GM19372 (cell line): ENCODE data around the gene UVRAG.
A peak's percentile ranks its signal among the peaks of the same experiment; 100 is the strongest.

ENCODE experiments used
- ATAC-seq: cut with Tn5 transposase; IDR thresholded peaks from one replicate; pipeline ENCODE4 v1.9.1; 2021; ENCODE audit warnings: mild to moderate bottlenecking, low read depth, moderate library complexity; ENCODE audit not compliant: unreplicated experiment

The UVRAG gene

DNA sequence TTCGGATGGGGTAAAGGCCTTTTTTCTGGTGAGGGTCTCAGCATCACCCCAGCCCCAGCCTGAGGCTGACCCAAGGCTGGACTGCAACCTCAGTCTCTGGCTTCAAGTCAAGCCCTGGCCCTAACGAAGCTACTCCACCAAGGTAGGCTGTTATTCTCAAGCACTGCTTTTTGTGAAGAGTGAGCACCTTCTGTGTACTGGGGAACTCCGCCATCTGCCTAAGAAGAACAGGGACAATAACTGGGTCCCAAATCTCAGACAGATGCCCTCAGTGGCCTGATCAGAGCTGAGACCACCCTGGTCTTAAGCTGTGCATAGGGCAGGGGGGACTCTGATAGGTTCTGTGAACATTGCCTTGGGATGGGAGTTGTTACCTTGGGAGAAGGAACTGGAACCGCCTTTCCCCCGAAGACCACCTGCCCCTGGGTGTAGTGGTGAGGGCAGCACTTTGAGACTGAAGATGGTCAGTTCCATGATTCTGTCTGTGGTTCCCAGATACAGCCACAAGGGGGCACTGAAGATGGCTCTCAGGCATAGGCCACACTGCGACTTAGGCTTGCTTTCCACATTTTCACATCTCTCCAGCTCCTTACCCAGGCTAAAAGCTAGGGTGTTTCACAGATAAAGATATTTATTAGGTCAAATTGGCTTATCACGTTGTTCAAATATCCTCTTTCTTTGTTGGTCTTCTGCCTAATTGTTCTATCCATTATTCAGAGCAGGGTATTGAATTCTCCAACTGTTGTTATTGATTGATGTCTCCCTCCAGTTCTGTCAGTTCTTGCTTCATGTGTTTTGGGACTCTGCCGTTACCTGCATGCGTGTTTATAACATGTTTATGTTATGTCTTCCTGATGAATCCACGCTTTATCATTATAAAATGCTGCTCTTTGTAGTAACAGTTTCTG, 11.8 kb upstream of the UVRAG start:
- ATAC-seq: peak; percentile 61

DNA sequence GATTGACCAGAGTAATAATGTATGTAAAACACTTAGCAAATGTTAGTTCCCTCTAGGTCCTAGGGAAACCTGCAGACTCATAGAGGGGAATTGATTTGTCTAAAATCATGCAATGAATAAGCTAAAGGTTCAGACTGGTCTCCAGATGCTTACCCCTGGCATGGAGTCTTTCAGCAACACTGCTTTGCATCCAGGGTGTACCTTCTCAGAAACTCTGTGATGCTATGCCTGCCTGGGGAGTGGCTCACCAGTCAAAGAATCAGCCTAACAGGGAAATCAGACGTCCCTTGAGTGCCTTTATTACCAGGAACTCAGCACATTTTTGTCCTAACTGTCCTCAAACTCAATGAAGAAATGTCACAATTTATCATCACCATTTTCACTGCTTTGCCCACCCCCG, 5.9 kb upstream of the UVRAG start:
- ATAC-seq: no peak

DNA sequence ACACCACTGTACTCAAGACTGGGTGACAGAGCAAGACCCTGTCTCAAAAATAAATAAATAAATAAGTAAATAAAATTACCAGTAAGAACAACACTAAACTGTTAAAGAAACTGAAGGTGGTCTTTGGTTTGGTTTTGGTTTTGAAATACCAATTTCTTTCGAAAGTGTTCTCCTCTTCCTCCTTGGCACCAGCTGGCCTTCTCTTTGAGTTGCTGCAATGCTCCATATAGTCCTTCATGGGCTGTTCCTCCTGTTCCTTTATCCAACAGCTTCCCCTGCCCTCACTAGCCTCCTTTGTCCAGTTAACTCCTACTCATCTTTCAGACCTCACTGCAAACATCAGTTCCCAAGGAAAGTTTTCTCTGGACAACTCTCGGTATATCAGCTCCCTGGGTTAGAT, 5.0 kb upstream of the UVRAG start:
- no peak for ATAC-seq

DNA sequence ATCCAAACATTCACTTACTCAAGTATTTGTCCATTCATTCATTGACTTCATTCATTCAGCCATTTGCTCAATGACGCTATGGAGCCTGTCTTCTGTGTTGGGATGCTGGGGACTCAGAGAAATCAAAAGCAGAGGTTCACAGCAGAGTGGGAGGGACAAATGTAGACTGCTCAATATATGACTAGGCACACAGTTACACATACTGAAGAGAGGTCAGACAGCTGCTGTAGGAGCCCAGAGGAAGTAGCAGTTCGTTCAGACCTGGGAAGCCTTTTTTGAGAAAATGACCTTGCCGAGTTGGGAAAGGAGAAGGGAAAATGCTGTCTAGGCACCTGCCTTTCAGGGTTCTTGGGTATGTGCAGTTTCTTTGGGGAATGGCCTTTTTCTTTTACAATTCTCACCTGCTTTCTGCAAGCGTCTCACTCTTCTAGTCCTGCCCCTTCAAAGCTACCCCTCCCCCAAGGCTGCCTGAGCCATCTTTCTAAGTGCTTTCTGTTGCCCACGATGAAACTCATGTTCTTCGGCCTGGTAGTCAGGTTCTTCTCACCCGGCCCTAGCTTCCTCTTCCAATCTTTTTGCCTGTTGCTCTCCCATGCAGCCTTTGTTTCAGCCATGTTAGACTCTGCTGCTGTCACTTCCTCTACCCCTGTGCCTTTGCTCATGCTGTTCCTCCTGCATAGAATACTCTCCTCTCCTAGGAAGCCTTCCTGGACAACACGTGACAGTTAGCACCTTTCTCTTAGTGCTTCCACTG, 4.2 kb upstream of the UVRAG start:
- ATAC-seq: no peak

DNA sequence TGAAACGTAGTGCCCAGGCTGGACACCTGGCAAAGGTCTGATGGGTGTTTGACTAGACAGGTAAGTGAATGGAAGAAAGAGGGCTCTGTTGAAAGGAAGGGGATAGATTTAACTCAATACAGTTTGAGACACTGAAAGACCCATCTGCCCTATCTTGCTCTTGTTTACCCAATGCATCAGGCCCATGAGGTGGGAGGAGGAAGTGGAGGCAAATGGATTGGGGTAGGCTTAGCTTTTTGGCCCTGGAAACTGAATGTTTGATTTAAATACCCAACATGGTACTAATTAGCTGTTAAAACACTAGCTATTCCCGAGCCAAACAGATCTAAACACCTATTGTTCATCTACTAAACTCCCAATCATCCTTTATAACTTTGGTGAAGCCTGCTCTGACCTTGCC, 3.5 kb upstream of the UVRAG start:
- no peak for ATAC-seq

DNA sequence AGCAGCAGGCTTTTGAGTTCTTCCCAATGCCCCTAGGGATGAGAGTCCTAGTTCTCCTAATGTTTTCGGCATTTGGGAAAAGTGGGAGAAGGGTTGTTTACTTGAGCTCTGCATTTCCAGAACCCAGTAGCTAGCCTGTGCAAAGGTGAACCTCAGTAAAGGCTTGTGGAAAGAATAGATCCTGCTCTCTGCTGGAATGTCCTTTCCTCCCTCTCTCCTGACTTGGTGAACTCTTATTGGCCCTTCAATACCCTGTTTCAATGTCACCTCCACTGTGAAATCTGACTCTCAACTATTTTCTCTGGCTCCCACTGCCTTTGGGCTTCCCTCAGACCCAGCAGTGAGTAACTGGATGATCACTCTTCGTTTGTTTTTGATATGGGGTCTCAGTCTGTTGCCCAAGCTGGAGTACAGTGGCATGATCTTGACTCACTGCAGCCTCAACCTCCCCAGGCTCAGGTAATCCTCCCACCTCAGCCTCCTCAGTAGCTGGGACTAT, 2.4 kb upstream of the UVRAG start:
- ATAC-seq: no peak

DNA sequence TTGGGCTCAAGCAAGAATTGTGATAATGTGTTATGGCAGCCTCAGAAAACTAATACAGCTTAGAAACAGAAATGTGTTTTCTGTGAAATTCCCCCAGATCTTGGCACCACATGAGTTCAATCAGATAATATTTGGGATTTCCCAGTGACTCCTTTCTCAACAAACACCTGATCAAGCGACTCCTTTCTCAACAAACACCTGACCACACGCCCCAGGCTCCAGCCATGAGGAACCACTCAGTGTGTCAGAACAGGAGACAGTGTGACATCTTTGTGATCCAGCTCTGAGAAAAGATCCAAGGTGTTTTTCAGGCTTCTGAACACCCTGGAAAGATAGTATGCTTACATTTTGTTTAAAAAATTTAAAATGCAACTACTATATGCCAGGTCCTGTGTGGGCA, 1.9 kb upstream of the UVRAG start:
- ATAC-seq: no peak

DNA sequence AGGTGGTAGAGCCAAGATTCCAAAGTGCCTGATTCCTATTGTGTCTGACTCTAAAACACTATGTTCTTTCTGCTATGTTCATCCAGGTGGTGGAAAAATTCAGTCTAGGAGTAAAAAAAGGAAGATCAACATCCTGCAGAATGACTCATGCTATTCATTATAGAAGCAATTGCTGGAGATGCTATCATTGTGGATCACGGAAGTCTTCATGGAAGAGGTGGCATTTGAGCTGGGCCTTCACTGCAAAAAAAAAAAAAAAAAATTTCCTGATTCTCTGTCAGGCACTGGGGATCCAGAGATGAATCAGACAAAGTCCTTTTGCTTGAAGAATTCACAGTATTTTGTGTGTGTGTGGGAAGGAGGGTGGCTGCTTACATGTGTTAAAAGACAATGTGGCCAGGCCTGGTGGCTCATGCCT, 1.4 kb upstream of the UVRAG start:
- no peak for ATAC-seq

DNA sequence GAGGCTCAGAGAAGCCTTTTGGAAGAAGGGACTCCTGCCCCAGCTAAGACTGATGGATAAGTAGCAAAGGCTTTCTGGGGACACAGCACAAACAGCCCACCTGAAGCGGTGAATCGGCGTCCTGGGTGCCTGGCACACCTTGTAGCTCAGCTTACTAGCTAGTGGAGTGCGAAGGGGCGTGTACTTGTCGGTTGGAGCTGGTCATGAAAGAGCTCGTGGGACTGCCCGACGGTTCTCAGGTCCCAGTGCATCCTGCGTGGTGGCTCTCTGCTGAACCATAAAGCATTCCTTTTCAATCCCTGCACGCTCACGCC, 690 bp upstream of the UVRAG start:
- ATAC-seq: peak; percentile 26

DNA sequence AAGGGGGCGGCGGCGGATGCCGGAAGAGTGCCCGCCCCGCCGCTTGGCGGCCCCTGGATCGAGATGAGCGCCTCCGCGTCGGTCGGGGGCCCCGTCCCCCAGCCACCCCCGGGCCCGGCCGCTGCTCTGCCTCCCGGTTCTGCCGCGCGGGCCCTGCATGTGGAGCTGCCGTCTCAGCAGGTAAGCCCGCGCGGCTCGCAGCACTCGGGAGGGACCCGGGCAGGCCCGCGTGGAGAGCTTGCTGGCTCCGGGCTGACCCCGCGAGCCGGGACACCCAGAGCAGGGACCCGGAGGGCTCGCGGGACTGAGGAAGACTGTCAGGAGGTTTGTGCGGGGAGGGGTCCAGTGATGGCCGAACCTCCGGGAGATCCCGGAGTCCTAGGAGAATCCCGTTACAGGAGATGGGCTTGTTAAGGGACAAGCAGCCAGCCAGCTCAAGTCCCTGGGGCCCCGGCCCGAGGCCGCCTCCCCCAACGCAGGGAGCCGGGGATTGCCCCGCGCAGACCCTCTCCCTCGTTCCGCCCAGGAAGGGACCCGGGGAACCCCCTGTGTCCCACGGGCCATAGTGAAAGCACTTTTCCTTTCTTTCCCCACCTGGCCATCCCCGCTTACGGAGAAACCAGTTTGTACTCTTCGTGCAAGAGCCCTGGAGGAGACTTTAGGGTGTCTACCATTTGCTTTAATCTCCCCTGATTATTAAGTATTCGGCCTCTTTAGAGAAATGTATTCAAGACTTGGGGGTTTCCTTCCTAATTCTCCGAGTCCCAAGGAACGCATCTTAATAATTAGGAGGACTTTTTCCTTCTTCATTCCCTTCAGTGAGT, 547 bp downstream of the UVRAG start:
- peak; percentile 27 for ATAC-seq

DNA sequence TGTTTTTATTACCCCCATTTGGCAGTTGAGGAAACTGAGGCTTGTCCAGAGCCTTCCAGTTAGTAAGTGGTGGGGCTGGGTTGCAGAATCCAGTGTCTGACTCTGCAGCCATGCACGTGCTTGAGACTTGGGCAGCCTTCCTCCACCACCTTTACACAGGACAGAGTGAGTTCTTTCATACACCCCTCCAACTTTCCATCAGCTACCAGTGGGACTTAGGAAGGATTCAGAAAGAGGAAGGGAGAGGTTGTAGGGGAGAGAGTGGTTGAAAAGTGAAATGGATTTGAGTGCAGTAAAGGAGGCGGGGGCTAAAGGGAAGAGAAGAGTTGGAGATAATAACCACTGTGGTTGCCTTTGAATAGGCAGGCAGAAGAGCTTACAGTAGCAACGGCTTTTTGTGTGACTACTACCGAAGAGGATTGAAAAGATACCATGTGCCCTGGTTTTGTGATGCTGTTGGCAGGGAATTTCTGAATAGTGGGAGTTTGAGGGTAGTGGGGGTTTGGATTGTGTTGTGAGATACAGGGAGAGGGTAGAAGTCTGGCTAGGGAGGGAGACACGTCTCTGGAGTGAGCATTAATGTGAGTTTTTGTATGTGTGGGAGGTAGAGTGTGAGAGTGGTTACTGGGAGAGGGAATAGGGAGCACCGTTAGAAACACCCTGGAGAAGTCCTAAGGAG, 1.7 kb downstream of the UVRAG start:
- ATAC-seq: no peak

DNA sequence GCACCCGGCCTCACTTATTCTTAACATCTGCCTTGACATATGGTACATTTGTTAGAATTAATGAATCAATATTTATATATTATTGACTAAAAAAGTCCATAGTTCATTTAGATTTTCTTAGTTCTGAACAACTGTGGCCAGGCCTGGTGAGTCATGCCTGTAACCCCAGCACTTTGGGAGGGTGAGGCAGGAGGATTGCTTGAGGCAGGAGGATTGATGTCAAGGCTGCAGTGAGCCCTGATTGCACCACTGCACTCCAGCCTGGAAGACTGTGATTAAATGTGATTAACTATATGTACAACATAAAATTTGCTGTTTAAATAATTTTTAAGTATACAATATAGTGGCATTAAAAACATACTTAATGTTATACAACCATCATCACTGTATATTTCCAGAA, 5.6 kb downstream of the UVRAG start:
- no peak for ATAC-seq

DNA sequence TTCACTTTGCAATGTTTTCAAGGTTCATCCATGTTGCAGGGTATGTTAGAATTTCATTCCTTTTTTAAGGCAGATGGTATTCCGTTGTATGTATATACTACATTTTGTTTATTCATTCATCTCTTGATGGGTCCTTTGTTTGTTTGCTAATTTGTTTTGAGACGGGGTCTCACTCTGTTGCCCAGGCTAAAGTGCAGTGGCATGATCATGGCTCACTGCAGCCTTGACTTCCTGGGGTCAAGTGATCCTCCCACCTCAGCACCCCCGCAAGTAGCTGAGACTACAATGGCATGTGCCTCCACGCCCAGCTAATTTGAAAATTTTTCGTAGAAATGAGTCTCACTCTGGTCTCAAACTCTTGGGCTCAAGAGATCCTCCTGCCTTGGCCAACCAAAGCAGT, 6.2 kb downstream of the UVRAG start:
- no peak for ATAC-seq

DNA sequence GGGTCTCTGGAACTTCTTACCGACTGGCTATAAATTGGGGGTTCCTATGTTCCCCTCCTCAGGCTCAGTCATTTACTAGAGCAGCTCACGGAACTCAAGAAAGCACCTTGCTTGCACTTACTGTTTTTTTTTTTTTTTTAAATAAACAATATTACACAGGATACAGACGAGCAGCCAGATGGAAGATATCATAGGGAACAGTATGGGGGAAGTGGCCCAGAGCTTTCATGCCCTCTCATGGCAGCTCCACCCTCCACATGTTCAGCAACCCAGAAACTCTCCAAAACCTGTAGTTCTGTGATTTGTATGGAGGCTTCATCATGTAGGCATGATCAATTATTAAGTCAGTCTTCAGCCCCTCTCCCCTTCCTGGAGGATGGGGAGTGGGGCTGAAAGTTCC, 7.5 kb downstream of the UVRAG start:
- no peak for ATAC-seq

DNA sequence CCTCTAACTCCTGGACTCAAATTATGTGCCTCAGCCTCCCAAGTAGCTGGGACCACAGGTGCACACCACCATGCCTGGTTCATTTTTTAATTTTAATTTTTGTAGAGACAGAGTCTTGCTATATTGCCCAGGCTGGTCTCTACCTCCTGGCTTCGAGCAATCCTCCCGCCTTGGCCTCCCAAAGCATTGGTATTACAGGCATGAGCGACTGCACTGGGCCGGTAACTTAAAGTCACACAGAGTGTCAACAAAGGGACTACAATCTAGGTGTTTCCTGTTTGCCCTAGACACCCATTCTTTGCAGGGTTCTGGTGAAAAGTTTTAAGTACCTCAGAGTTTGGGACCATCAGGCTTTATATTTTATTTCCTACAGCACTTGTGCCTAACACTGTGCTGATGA, 8.4 kb downstream of the UVRAG start:
- no peak for ATAC-seq

DNA sequence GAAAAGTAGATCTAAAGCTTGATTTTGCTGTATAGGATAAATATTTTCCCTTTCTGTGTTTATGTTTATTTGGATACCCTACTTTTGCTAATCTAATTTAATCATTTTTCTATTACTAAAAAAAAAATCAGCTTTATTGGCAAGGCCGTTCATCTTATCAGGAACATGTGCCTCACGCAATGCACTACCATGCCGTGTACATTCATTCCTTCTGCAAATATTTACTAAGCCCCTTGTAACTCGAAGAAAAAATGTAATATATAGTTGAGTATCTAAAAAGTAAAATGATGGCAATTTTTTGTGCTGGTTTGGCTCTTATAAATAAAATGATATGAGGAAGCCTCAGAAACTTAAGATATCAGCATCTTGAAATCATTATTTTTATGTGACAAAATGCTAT, 8.9 kb downstream of the UVRAG start:
- ATAC-seq: no peak

DNA sequence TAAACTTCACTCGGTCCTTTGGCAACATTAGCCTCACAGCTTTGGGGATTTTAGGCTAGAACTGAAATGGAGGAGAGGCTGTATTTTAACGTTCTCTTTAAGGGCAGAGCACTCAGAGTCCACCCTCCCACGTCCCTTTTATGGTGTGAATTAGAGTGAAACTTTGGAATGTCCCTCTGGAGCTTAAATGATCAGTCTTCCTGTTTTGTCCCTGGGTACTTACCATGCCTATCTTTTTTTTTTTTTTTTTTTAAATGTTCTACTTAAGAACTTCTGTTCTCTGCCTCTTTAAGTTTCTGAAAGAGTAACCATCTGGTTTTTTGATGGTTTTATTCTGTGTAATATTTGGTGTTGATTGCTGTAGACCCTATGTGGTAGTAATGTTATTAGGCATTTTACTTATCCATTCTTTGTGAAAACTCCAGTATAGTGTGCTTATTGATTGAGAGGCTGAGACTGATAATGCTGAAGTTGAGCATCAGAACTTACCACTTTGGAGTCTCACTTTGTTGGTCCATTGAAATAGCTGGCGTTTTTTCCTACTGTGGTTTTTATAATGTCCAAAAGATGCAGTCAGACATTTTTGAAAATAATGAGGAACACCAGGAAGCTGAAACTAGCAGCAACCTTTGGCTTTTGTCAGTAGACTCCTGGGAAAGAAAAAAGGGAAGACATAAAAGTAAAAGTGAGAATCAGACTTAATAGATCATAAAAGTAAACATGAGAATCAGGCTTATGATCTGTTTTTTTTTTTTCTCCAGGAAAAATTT, 11.6 kb downstream of the UVRAG start:
- ATAC-seq: no peak

DNA sequence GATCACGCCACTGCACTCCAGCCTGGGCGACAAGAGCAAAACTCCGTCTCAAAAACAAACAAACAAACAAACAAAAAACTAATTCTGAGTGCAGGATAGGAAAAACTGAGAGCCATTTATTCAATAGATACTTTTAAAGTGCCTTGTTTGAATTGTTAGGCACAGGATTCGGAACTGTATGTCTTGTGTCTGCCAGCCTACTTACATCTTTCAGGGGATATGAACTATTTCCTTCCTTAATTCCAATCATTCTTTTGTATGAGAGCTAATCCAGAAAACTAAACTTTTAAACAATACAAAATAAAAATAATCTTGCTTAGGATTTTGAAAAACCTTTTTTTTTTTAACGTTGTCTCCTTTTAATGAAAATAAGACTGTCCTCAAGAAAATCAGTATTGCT, 12.6 kb downstream of the UVRAG start:
- ATAC-seq: no peak

DNA sequence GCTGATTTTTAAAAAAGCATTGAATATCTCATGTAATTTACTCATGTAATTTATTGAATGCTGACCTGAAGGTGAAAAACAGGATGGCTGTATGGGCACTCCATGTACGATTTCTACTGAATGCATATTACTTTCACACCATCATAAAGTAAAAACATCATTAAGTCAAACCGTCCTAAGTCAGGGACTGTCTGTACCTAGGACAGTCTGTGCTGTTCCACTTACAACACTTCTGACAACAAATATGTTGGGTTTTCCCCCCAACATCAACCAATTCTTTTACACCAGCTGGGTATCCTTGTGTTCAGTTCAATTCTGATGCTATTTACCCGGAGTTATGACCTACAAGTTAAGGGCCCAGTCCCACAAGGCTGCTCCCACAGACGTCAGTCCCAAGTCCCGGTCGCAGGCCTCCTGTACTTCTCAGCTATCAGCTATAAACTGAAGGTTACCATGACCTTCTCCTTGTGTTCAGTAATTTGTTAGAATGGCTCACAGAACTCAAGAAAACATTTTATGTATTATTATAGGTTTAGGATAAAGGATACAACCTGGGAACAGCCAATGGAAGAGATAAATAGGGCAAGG, 17.0 kb downstream of the UVRAG start:
- no peak for ATAC-seq
